Activated naive CD4-positive, alpha-beta T cell treated with anti-CD3 and anti-CD28 coated beads for 36 hours (primary cell): ENCODE data around the gene TACR3. TPM values are rescaled to one million over a fixed set of nuclear protein-coding genes. Genes with fewer than 3 reads are reported as not detected.
"Not testable (repeated sequence)": the region's sequence is repeated elsewhere in the genome, so short reads cannot be mapped to it uniquely, and the experiment has no call there.

Experiments used
- CTCF ChIA-PET: fragments of 350-600 bp; sonication (Branson Sonifier 250); formaldehyde crosslinking; loops from one replicate; lab custom pipeline; 2021; ENCODE audit warnings: antibody characterized with exemption; lab: Charles Lee
- DNase-seq: peaks from one replicate; pipeline ENCODE4 v3.0.0-alpha.2; 2020
- H3K27ac Mint-ChIP-seq: one replicate; pipeline ENCODE4 v1.8.0; 2021; ENCODE audit warnings: mild to moderate bottlenecking, mixed read lengths
- H3K27me3 Mint-ChIP-seq: one replicate; pipeline ENCODE4 v1.8.0; 2021; ENCODE audit warnings: low read depth, mixed read lengths
- H3K36me3 Mint-ChIP-seq: one replicate; pipeline ENCODE4 v1.8.0; 2021; ENCODE audit warnings: low read depth, mixed read lengths
- H3K4me1 Mint-ChIP-seq: one replicate; pipeline ENCODE4 v1.8.0; 2021; ENCODE audit warnings: low read depth, mixed read lengths
- H3K4me3 Mint-ChIP-seq: one replicate; pipeline ENCODE4 v1.8.0; 2021; ENCODE audit warnings: mild to moderate bottlenecking, moderate library complexity, mixed read lengths
- H3K9me3 Mint-ChIP-seq: one replicate; pipeline ENCODE4 v1.8.0; 2021; ENCODE audit warnings: mixed read lengths
- intact Hi-C: fragments of 100-400 bp; cut with micrococcal nuclease; formaldehyde crosslinking; loops from one replicate; pipeline ENCODE4 v1.15.1; 2023
- total RNA-seq, 2 experiments: library from RNA; stranded (reverse); gene quantifications; one replicate each; pipeline ENCODE4 v1.2.3, GENCODE V29; 2021

Gene TACR3
- total RNA-seq, 2 experiments from 2014 or later: not detected

GRCh38 chr4:103664436-103665075 is 55.2 kb downstream of the TACR3 start:
- CTCF ChIA-PET: no interaction called here
- no peaks in the 10 kb centered on the region for H3K36me3 Mint-ChIP-seq
- intact Hi-C loops: no loop called here
- DNase-seq: no peak
- H3K27ac Mint-ChIP-seq: no peak overlapping the region
- no peak overlapping the region for H3K4me3 Mint-ChIP-seq
- H3K27me3 Mint-ChIP-seq: no peaks in the 10 kb centered on the region
- H3K9me3 Mint-ChIP-seq: peaks cover 2% of the 10 kb centered on the region
- no peaks in the 10 kb centered on the region for H3K4me1 Mint-ChIP-seq

- intact Hi-C loops: no loop called here
- no peak for DNase-seq
- Mint-ChIP-seq H3K4me3 (no peak overlapping the region), H3K27me3 (no peaks in the 10 kb centered on the region), H3K9me3 (peaks cover 4% of the 10 kb centered on the region), H3K36me3 (no peaks in the 10 kb centered on the region), H3K27ac (no peak overlapping the region), H3K4me1 (no peaks in the 10 kb centered on the region)
- CTCF ChIA-PET: no interaction called here
Observed at GRCh38 chr4:103648541-103648940, 71.2 kb downstream of the TACR3 start.

- Mint-ChIP-seq H3K9me3 (peaks cover 4% of the 10 kb centered on the region), H3K36me3 (no peaks in the 10 kb centered on the region), H3K4me1 (no peaks in the 10 kb centered on the region), H3K27me3 (no peaks in the 10 kb centered on the region), H3K4me3 (no peak overlapping the region), H3K27ac (no peak overlapping the region)
- intact Hi-C loops: no loop called here
- DNase-seq: no peak
- CTCF ChIA-PET: no interaction called here
Observed at GRCh38 chr4:103645991-103646390, 73.8 kb downstream of the TACR3 start.

GRCh38 chr4:103634236-103634635 is 85.5 kb downstream of the TACR3 start:
- intact Hi-C loops: no loop called here
- CTCF ChIA-PET: no interaction called here
- H3K36me3 Mint-ChIP-seq: no peaks in the 10 kb centered on the region
- H3K27me3 Mint-ChIP-seq: no peaks in the 10 kb centered on the region
- peaks cover 2% of the 10 kb centered on the region for H3K9me3 Mint-ChIP-seq
- no peak overlapping the region for H3K4me3 Mint-ChIP-seq
- H3K27ac Mint-ChIP-seq: no peak overlapping the region
- no peak for DNase-seq
- no peaks in the 10 kb centered on the region for H3K4me1 Mint-ChIP-seq

- peaks cover 4% of the 10 kb centered on the region for H3K9me3 Mint-ChIP-seq
- CTCF ChIA-PET: interaction anchor here (0.6 kb wide), 1 partner anchor 213 kb away, joined by 3 read pairs; no protein-coding TSS in a partner anchor
- H3K27ac Mint-ChIP-seq: no peak overlapping the region
- DNase-seq: no peak
- H3K4me3 Mint-ChIP-seq: no peak overlapping the region
- intact Hi-C loops: no loop called here
- H3K36me3 Mint-ChIP-seq: no peaks in the 10 kb centered on the region
- H3K4me1 Mint-ChIP-seq: no peaks in the 10 kb centered on the region
- H3K27me3 Mint-ChIP-seq: no peaks in the 10 kb centered on the region
Observed at GRCh38 chr4:103626296-103626695, 93.5 kb downstream of the TACR3 start.

- intact Hi-C loops: no loop called here
- Mint-ChIP-seq H3K27me3 (no peaks in the 10 kb centered on the region), H3K36me3 (no peaks in the 10 kb centered on the region), H3K9me3 (no peaks in the 10 kb centered on the region), H3K27ac (no peak overlapping the region), H3K4me1 (no peaks in the 10 kb centered on the region), H3K4me3 (no peak overlapping the region)
- DNase-seq: no peak
- CTCF ChIA-PET: no interaction called here
Observed at GRCh38 chr4:103591841-103592240, 127.9 kb downstream of the TACR3 start.

- H3K9me3 Mint-ChIP-seq: no peaks in the 10 kb centered on the region
- intact Hi-C loops: no loop called here
- H3K4me3 Mint-ChIP-seq: no peak overlapping the region
- H3K36me3 Mint-ChIP-seq: no peaks in the 10 kb centered on the region
- H3K4me1 Mint-ChIP-seq: no peaks in the 10 kb centered on the region
- no peak overlapping the region for H3K27ac Mint-ChIP-seq
- no peak for DNase-seq
- H3K27me3 Mint-ChIP-seq: no peaks in the 10 kb centered on the region
- CTCF ChIA-PET: no interaction called here
Observed at GRCh38 chr4:103567591-103567990, 152.2 kb downstream of the TACR3 start.

GRCh38 chr4:103559178-103559577 is 160.6 kb downstream of the TACR3 start:
- H3K27me3 Mint-ChIP-seq, DNase-seq, H3K9me3 Mint-ChIP-seq, H3K4me1 Mint-ChIP-seq, CTCF ChIA-PET, H3K36me3 Mint-ChIP-seq, H3K27ac Mint-ChIP-seq, H3K4me3 Mint-ChIP-seq, intact Hi-C loops: not testable (repeated sequence)
